LNCAP (cell line): ENCODE data around the gene PSEN2.

Source experiments
- CTCF ChIP-seq: fragments of 450-650 bp; IDR thresholded peaks from 2 replicates; pipeline ENCODE4 v1.5.1; 2017; ENCODE audit warnings: mild to moderate bottlenecking

PSEN2 gene

GRCh38 chr1:226945106-226945857, 74.9 kb downstream of the PSEN2 start:
- no peak for TF ChIP-seq CTCF
